ENCODE results near the gene TLR7.

DNA sequence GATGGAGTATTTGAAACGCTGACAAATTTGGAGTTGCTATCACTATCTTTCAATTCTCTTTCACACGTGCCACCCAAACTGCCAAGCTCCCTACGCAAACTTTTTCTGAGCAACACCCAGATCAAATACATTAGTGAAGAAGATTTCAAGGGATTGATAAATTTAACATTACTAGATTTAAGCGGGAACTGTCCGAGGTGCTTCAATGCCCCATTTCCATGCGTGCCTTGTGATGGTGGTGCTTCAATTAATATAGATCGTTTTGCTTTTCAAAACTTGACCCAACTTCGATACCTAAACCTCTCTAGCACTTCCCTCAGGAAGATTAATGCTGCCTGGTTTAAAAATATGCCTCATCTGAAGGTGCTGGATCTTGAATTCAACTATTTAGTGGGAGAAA is 52.7 kb downstream of the TLR7 start:
- no peak for TF ChIP-seq CTCF (IDR thresholded peaks at IDR 0.05; ENCODE audit: low read length)
- TF ChIP-seq EZH2 (IDR thresholded peaks at IDR 0.05; ENCODE audit: borderline replicate concordance, low read length) = no peak

Measured in OCI-LY1 (cell line).